DMS114 treated with DMSO at 0.1 percent for 48 hours (cell line): ENCODE measurements around the gene UPK1A.
"Not testable (repeated sequence)": the region's sequence is repeated elsewhere in the genome, so short reads cannot be mapped to it uniquely, and the experiment has no call there.

ENCODE experiments used
- DNase-seq: peaks from one replicate; lab custom pipeline; 2025; ENCODE audit not compliant: unreplicated experiment; lab: John Stamatoyannopoulos, UW

The UPK1A gene

DNA sequence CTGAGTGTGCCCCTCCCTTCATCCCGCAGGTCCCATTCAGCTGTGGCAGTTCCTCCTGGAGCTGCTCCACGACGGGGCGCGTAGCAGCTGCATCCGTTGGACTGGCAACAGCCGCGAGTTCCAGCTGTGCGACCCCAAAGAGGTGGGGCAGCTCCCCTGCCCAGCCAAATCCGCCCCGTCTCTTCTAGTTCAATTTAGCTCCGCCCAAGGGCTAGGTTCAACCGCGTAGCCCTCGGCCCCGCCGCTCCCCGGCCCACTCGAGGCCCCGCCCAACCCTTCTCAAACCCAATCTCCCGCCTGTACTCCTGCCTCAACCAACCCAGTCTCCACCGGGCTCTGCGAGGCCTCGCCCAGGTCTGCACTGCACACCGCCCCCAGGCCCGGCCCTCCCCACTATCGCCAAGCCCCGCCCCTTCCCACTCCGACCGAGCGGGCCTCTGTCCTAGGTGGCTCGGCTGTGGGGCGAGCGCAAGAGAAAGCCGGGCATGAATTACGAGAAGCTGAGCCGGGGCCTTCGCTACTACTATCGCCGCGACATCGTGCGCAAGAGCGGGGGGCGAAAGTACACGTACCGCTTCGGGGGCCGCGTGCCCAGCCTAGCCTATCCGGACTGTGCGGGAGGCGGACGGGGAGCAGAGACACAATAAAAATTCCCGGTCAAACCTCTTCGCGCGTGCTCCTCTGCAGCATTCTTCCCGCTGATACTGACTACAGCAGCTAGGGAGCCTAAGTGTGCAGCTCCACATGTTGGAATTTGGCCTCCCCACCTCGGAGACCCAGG lies 21.9 kb upstream of the UPK1A start:
- peak; percentile 97 for DNase-seq

DNA sequence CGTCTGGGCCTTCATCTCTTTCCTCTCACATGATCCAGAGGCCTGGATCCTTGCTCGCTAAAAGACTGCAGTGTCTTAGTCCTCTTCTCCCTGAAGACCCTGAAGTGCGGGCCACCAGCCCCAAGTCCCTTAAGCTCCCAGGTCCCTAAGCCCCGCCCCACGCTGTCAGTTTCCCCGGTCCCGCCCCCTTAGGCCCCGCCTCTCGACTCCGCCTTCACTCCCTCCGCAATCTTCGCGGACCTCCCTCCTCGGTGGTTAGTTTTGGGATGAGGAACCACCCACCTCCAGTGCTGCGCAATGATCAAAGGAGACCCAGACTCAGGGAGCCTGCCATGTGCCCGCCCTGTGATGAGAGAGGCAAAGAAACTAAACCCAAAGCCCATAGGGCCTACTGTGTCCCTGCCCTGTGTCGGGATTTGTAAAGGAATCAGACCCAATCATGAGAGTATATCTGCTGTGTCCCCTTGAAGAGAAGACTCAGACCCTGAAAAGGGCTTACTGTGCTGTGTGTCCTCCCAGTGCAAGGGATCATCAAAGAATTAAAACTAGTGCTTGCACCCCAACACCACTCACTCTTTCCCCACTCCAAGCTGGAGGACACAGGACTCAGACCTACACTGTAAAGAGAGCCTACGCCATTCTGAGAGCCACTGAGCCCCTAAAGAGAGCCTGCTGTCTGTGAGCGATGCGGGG lies 21.2 kb upstream of the UPK1A start:
- peak; percentile 73 for DNase-seq

DNA sequence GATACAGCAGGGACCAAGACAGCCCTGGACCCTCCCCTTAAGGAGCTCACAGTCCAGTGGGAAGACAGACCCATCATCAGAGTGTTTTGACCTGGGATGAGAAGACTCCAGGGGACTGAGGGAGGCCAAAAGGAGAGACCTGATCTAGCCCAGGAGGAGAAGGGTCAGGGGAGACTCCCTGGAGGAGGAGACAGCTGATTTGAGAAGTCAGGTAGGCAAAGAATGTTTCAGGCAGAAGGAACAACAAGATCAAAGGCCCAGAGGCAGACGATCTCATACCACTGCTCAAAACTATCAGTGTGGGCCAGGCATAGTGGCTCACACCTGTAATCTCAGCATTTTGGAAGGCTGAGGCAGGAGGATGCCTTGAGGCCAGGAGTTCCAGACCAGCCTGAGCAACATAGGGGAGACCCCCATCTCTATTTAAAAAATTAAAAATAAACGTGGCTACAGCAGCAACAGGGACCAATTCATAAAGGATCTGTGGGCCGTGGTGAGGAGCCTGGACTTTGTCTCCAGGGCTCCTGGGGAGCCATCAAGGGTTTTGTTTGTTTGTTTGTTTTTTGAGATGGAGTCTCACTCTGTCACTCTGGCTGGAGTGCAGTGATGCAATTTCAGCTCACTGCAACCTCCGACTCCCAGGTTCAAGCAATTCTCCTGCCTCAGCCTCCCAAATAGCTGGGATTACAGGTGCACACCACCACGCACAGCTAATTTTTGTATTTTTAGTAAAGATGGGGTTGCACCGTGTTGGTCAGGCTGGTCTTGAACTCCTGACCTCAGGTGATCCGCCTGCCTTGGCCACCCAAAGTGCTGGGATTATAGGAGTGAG lies 20.4 kb upstream of the UPK1A start:
- no peak for DNase-seq

DNA sequence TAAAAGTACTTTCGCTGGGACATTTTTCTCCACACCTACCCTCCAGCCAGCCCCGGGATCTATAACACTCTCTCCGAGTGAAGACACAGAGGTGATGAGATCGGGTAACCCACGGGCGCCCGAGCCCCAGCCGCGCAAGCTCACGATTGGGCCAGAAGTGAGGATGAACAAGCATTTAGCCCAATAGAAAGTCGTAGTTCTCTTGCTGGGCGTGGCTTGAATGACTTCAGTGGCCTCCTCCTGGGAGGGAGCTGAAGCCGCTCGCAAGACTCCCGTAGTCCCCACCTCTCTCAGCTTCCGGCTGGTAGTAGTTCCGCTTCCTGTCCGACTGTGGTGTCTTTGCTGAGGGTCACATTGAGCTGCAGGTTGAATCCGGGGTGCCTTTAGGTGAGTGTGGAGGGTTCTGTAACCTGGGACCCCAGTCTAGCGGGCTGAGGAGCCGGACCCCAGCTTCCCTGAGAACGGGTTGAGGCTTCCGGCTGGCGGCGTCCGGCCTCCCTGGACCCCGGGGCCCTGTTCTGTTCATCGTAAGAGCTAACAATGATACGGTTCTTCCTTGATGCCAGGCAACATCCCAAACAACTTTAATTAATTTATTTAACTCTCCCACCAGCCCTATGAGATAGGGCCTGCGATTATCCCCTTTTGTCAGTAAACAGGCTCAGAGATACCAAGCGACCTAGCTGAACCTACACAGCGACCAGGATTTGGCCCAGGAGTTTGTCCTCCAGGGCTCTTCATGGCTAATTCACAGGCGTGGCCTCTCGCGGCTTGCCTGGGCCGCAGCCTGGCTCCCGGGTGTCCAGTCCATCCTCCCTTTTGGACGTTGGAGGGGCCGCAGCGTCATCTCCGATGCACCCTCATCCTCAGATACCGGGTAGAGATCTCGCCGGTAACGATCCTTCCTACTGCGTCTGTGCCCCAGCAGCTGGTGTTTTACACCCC lies 18.0 kb upstream of the UPK1A start, which contains the start of gene COX6B1:
Gene COX6B1 (plus strand): TSS at position 307 of the 945 bp plus-strand sequence. CDS start 2,921 bp downstream, outside the sequence.
- peak; percentile 99 for DNase-seq

DNA sequence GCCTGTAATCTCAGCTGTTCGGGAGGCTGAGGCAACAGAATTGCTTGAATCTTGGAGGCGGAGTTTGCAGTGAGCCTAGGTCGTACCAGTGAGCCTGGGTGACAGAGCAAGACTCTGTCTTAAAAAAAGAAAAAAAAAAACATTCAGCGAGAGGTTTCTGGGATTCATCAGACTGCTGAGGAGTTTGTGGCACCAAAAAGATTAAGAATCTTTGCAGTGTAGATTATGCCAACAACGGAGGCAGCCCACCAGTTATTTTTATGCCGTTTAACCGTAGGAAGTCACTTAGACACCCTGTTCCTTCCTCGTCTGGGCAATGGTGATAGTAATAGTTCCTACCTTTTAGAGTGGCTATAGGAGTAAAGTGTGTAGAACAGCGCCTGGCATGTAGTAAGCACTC lies 15.7 kb upstream of the UPK1A start:
- DNase-seq: no peak

DNA sequence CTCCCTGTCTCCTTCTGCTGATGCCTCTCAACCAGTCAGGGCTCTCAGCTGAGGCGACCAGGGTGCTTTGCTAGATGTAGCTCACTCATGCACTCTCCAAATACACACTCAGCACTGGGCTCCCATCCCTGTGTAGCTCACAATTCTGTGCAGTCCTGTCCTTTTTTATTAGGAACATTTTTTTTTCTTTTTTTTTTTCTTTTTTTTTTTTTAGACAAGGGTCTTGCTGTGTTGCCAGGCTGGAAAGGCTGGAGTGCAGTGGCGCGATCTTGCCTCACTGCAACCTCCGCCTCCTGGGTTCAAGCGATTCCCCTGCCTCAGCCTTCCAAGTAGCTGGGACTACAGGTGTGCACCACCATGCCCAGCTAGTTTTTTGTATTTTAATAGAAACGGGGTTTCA lies 11.5 kb upstream of the UPK1A start:
- not testable (repeated sequence) for DNase-seq

DNA sequence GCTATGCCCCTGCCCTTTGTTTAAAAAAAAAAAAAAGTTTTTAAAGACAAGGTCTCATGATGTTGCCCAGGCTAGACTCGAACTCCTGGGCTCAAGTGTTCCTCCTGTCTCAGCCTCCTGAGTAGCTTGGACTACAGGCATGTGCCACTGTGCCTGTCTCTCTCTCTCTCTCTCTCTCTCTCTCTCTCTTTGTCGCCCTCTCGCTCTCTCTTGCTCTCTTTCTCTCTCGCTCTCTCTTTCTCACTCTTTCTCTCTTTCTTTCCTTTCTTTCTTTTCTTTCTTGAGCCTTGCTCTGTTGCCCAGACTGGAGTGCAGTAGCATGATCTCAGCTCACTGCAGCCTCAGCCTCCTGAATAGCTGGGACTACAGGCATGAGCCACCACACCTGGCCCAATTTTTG lies 10.7 kb upstream of the UPK1A start:
- DNase-seq: no peak

DNA sequence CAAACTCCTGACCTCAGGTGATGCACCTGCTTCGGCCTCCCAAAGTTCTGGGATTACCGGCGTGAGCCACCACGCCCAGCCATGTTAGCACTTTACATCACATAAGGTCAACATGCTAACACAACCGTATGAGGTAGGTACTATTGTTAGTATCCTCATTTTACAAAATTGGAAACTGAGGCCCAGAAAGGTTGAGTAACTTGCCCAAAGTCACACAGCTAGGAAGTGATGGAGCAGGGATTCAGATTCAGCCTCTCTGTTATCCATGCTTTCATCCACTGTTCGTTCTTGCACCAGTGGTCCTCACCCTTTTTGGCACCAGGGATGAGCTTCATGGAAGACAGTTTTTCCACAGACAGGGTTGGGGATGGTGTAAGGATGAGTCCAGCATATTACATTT lies 9.6 kb upstream of the UPK1A start:
- no peak for DNase-seq

DNA sequence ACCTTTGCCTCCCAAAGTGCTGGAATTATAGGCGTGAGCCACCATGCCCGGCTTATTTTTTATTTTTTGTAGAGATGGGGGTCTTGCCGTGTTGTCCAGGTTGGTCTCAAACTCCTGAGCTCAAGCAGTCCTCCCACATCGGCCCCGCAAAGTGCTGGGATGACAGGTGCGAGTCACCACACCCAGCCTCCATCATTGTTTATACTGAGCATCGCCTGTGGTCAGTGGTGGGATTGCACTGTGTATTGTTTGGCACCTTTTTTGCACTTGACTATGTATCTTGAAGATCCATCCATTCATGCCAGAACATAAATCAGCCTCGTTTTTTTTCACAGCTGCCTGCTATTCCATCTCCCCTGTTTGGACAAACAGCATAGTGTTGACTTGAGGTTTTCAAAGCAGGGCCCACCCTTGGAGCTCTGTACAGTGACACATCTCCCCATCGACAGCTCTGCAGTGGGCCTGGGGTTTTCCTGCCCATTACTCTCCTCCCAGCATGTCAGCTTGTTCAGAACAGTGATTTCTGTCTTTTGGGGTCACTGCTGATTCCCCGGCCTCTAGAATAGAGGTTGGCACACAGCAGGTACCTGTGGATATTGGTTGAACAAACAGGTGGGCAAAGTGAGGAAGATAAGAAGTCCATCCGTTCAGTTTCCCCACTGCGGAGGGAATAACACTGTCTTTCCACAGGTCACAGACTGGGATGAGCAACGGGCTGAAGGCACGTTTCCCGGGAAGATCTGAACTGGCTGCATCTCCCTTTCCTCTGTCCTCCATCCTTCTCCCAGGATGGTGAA lies 8.2 kb upstream of the UPK1A start:
- peak; percentile 8 for DNase-seq

DNA sequence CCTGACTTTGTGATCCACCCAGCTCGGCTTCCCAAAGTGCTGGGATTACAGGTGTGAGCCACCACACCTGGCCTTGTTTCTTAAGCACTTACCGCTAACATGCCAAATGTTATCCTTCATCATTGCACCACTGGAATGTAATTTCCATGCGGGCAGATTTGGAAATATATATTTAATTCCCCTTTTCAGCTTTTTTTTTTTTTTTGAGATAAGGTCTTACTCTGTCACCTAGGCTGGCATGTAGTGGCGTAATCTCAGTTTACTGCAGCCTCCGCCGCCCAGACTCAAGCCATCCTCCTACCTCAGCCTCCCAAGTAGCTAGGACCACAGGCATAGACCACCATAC lies 4.3 kb upstream of the UPK1A start:
- DNase-seq: no peak

DNA sequence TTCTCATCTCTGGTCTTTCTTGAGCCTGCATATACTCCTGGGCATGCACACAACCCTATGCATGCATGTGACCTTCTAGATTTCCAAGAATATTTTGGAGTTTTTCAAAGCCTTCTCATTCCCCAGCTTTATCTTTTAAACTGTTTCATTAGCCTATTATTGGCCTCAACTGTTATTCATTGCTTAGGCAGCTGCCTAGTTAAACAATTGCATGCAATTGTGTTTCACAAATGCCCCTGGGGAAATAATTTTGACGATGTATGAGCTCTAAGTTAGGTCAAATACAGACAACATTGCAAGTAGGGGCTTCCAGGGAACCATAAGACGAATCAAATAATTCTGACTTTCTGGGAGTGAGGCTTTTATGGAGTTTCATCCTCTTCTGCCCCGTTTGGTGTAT lies 2.3 kb upstream of the UPK1A start:
- DNase-seq: no peak

DNA sequence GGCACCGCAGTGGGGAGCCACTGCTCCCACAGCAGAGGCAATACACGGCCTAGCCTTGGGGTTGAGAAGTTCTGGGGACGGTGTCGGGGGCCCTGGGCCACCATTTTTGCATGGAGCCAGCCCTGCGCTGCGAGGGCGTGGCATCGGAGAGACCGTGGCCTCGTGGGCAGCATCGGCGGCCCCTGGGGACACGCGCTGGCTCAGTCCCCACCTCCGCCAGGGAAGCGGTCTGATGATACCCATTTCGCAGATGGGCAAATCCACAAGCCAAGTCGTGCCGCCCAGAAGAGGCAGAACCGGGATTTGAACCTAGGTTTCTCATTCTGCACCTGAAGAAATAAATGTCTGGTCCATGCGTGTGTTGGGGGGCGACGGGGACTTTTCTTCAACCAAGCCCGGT lies 1.2 kb upstream of the UPK1A start:
- no peak for DNase-seq

DNA sequence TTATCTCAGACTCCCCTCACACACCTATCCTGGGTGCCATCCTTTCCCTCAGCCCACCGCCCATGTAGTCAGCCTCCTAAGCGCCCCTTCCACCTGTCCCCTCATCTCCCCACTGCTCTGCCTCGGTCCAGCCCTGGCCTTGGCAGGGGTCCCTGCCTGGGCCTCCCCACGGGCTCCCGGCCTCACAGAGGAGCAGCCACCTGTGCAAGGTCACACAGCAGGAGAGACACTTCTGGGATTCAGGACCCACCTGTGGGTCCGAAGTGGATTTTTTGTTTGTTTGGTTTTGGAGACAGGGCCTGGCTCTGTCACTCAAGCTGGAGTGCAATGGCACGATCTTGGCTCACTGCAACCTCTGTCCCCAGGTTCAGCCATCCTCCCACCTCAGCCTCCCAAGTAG lies 713 bp upstream of the UPK1A start:
- no peak for DNase-seq

DNA sequence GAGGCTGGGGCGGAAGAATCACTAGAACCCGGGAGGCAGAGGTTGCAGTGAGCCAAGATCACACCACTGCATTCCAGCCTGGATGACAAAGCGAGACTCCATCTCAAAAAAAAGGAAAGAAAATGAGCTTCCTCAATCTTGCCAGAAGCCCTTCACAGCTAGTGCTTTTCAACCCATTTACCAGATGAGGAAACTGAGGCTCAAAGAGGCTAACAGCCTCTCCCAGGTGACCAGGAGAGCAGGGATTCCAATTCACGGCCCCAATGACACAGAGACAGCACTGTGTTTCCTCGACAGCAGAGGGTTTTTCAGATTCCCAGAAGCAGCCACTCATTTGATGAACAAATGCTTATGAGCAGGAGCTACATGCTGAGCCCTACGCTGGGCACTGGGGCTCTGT lies 3.2 kb downstream of the UPK1A start:
- DNase-seq: no peak

DNA sequence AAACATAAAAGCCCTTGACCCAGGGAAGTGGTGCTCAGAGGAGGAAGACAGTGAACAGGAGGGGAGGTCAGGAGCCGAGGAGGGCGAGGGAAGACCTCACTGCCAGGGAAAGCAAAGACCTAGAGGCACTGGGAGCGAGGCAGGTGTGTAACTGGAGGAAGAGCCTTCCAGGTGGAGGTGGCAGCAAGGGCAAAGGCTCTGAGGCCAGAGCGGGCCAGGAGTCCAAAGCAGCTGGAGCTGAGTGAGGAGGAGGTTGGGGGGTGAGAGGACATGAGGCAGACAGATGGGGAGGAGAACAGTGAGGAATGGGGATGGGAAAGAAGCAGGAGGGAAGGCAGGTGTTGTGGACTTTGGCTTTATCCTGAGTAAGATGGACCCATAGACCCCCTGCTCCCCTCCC lies 3.7 kb downstream of the UPK1A start:
- DNase-seq: no peak

DNA sequence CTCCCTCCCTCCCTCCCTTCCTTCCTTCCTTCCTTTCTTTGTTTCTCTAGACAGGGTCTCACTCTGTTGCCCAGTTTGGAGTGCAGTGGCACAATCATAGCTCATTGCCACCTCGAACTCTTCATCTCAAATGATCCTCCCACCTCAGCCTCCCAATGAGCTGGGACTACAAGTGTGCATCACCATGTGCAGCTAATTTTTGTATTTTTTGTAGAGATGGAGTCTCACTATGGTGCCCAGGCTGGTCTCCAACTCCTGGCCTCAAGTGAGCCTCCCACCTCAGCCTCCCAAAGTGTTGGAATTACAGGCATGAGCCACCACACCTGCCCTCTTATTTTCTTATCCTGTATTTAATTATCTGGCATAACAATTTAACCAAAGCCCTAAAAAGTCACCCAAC lies 4.4 kb downstream of the UPK1A start:
- DNase-seq: no peak

DNA sequence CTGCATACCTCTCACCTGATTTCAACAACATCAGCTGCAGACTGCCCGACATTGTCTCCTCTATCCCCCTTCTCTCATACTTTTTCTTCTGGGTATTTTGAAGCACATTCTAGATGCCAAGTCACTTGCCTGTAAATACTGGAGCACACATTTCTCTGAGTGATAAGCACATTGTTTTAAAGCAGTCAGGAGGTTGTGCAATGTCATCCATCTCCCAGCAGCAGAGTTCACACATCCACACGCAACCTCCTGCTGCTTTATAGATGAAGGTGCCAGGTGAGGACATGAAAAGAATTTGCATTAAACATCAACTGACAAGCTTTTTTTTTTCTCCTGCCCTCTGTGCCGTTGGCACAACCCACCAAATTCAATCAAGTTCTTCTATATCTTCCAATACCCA lies 5.5 kb downstream of the UPK1A start:
- DNase-seq: no peak

DNA sequence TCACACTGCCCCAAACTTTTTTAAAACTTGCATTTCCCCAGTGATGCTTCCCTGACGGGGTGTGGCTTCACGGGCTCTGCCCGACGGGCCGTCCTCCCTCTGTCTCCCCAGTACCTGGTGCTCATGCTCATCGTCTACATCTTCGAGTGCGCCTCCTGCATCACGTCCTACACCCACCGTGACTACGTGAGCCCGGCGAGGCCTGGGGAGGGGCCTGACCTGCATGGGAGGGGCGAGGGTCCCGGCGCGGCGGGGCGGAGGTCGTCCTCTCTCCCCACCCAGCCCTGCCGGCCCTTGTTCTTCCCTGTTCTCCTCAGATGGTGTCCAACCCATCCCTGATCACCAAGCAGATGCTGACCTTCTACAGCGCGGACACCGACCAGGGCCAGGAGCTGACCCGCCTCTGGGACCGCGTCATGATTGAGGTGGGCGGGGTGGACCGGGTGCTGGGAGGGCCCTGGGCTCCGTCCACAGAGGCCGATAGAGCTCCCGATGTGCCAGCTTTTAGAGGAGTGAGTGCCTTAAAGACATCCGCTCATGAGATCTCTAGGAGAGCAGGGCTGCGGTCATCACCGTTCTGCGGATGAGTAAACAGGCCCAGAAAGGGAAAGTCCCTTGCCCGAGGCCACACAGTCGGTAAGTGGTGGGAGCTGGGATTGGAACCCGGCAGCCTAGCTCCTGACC lies 6.9 kb downstream of the UPK1A start:
- DNase-seq: peak; percentile 34

DNA sequence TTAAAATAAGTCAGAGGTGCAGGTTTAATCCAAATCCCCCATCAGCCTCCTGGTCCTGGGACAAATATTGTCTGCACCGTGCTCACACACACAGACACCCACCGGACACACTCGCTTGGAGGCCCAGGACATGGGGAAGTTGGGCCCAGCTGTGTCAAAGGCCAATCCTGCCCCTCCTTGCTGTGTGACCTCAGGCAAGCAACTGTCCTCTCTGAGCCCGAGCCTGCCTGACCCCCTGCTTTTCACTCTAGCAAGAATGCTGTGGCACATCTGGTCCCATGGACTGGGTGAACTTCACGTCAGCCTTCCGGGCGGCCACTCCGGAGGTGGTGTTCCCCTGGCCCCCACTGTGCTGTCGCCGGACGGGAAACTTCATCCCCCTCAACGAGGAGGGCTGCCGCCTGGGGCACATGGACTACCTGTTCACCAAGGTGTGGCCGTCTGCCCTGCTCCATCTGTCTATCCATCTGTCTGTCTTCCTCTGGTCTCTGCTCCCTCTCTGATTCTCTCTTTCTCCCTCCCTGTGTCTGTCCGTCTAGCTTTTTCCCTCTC lies 9.3 kb downstream of the UPK1A start:
- no peak for DNase-seq
